HG03060 (cell line): ENCODE measurements around the gene ZNF571.

Experiments used
- ATAC-seq: cut with Tn5 transposase; IDR thresholded peaks from one replicate; pipeline ENCODE4 v1.9.1; 2021; ENCODE audit warnings: low read depth, moderate number of reproducible peaks; ENCODE audit not compliant: unreplicated experiment

ZNF571 gene

GRCh38 chr19:37594304-37594981, at the start of gene ZNF571, which contains the start of gene ZNF540:
Gene ZNF571 (minus strand): TSS chr19:37594792. CDS start chr19:37586676, 8,116 bp downstream.
Gene ZNF540 (plus strand): TSS chr19:37594876. CDS start chr19:37598448, 3,572 bp downstream.
- peak; percentile 94 for ATAC-seq

DNA sequence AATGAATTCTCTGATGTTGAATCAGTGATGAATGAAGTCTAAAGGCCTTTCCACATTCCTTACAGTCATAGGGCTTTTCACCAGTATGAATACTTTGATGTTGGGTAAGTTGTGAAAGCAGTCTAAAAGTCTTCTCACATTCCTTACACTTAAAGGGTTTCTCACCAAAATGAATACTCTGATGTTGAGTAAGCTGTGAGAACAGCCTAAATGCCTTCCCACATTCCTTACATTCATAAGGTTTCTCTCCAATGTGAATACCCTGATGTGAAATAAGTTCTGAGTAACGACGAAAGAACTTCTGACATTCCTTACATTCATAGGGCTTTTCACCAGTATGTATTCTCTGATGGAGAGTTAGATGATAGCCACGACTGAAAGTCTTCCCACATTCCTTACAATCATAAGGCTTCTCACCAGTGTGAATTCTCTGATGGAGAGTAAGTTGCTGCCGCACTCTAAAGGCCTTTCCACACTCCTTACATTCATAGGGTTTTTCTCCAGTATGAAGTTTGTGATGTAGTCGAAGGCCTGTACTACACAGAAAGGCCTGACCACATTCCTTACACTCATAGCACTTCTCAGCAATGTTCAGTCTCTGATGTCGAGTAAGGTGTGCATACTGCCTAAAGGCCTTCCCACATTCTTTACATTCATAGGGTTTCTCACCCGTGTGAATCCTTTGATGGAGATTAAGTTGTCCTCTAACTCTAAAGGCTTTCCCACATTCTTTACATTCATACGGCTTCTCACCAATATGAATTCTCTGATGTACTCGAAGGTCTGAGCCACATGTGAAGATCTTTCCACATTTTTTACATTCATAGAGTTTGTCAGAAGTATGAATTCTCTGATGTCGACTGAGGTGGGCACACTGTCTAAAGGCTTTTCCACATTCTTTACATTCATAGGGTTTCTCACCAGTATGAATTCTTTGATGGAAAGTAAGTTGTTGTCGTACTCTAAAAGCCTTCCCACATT, 40.8 kb upstream of the ZNF571 start:
- no peak for ATAC-seq

DNA sequence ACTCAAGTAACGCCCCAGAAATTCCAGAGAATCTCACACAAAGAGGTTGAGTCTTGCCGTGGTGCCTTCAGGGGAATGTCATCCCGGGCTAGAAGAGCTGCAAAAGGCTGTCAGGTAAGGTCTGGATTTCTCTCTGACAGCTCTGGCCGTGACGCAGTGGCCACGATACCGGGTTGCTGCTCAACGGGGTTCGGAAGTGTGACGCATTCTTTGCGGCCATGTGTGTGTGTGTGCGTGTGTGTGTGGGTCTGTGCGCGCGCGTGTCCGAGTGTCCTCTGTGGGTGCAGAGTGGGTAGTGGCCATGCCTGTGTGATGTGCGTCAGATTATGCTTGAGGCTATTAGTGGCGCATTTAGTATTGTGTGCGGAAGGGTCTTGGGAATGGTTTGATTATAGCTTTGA, 390 bp upstream of the ZNF571 start:
- peak; percentile 17 for ATAC-seq

- ATAC-seq: peak; percentile 13
These were observed 642 bp downstream of the ZNF571 start for GRCh38 chr19:37593996-37594303.

GRCh38 chr19:37583340-37583739, 11.3 kb downstream of the ZNF571 start:
- no peak for ATAC-seq

DNA sequence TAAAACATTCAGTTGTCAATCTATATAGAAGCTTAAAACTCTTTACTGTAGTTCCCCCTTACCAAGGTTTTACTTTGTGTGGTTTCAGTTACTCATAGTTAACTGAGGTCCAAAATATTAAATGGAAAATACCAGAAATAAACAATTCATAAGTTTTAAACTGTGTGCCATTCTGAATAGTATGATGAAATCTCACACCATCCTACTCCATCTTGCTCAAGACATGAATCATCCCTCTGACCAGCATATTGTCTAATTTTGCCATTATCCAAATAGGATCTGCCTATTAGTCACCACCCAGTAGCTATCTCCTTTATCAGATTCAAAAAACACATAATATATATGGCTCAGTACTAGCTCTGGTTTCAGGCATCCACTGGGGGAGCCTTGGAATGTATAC, 22.4 kb downstream of the ZNF571 start:
- ATAC-seq: no peak

DNA sequence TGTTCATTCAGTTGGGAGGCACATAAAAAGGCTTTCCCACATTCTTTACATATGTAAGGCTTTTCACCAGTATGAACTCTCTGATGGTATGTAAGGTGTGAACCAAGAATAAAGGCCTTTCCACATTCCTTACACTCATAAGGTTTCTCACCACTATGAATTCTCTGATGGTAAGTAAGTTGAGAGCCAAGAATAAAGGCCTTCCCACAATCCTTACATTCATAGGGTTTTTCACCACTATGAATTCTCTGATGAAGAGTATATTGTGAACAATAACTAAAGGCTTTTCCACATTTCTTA, 29.3 kb downstream of the ZNF571 start:
- ATAC-seq: no peak

GRCh38 chr19:37564624-37565369, 29.8 kb downstream of the ZNF571 start:
- ATAC-seq: no peak

- ATAC-seq: no peak
These were observed 31.1 kb downstream of the ZNF571 start for GRCh38 chr19:37563518-37563917.

DNA sequence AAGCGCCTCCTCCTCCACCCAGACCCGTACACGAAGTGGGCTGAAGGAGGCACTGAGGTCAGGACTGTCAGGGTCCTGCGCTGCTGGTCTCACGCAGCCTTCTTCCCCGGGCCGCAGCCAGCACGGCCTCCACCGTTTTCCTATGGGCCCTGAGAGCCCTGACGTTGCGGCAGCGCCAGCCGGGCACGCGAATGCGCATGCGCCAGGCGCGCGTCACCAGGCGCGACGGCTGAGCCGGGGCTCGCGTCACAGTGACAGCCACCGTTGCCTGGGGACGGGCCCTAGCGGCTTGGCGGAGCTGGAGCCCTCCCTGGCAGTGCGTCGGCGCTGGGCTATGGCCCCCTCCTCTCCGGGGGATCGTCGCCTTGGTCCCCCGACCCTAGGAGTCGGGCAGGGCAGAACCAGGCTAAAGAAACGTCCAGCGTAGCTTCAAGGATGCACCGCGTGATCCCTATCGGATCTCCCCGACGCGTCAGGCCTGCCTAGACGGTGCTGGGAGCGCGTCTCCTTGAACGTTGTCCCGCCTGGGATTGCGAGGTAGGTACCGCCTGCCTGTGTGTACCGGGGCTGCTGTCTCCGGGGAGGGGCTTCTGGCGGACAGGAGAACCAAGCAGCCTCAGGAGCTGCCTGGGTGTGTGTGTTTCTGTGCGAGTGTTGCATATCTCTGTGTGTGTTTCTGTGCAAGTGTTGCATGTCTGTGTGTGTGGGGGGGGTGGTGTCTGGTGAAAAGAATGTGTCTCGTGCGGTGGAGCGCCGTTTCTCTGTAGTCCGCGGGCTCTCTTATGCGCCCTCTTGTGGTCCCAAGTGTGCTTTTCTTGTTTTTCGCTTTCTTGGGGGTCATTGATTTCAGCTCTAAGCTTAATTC, 43.2 kb downstream of the ZNF571 start:
- no peak for ATAC-seq

DNA sequence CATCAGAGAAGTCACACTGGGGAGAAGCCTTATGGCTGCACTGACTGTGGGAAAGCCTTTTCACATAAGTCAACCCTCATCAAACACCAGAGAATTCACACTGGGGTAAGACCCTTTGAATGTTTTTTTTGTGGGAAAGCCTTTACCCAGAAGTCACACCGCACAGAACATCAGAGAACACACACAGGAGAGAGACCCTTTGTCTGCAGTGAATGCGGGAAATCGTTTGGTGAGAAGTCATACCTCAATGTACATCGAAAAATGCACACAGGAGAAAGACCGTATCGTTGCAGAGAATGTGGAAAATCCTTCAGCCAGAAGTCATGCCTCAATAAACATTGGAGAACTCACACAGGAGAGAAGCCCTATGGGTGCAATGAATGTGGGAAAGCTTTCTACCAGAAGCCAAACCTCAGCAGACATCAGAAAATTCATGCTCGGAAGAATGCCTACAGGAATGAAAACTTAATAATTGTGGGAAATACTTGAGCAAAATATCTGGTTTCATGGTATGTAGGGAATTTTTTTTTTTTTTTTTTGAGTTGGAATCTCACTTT, 57.1 kb downstream of the ZNF571 start:
- no peak for ATAC-seq

DNA sequence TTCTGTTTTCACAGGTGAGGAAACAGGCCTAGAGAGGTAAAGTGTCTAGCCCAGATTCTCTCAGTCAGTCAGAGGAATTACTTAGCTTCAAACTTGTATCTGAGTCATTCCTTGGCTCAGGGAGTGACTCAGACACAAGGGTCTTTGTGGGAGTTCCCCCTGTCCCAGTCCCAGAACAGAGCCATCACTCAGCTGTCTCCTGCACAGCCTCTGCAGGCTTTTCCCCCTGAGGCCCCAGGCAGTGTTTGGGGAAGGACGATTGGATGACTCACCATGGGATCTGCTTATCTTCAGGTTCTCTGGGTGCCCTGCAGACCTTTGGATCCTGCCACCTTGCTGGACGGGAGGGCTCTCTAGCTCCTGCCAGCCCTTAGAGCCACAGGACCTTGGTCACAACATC, 74.7 kb downstream of the ZNF571 start:
- no peak for ATAC-seq
